Lower lobe of right lung (tissue), 2 donors: ENCODE measurements around the gene WDFY2. TPM values are rescaled to one million over a fixed set of nuclear protein-coding genes. Genes with fewer than 3 reads are reported as not detected.

Source experiments
- ATAC-seq, 2 donors: fragments of 200-7000 bp; cut with Tn5 transposase; one replicate each; pipeline ENCODE4 v1.9.1; 2020 to 2022; ENCODE audit warnings: mild to moderate bottlenecking in 2 of 2, moderate library complexity in 2 of 2
- DNase-seq: peaks from one replicate; pipeline ENCODE4 v3.0.0-alpha.2; 2020
- H3K27ac ChIP-seq: fragments of 200-600 bp; one replicate; pipeline ENCODE4 v1.8.0; 2022
- H3K27me3 ChIP-seq: fragments of 200-600 bp; one replicate; pipeline ENCODE4 v1.8.0; 2022; ENCODE audit warnings: low read depth
- H3K36me3 ChIP-seq: fragments of 200-600 bp; one replicate; pipeline ENCODE4 v1.8.0; 2022; ENCODE audit warnings: mild to moderate bottlenecking
- H3K4me1 ChIP-seq: fragments of 200-600 bp; one replicate; pipeline ENCODE4 v1.8.0; 2022
- H3K4me3 ChIP-seq: fragments of 200-600 bp; one replicate; pipeline ENCODE4 v1.8.0; 2022; ENCODE audit warnings: mild to moderate bottlenecking
- H3K9me3 ChIP-seq: fragments of 200-600 bp; one replicate; pipeline ENCODE4 v1.8.0; 2022
- CTCF ChIP-seq: fragments of 200-600 bp; IDR thresholded peaks from one replicate; pipeline ENCODE4 v1.8.0; 2022; ENCODE audit warnings: antibody characterized with exemption, mild to moderate bottlenecking
- intact Hi-C: fragments of 100-400 bp; cut with DNase I; formaldehyde crosslinking; loops from one replicate; pipeline ENCODE4 v1.11.0; 2022
- total RNA-seq: library from RNA; stranded (reverse); fragmentation: NEBNext Ultra II Directional; extraction: Animal tissue kit (Norgen Biotek cat#: 25700); gene quantifications from one replicate; pipeline ENCODE4 v1.2.1, GENCODE V29; 2021
- donor health status: DM: no; HTN: yes; CAD: no; lungs with severe emphysema.

The WDFY2 gene
- total RNA-seq, 1 donor from 2014 or later: 16.6 TPM

- no peaks in the 10 kb centered on the region for H3K9me3 ChIP-seq
- H3K4me1 ChIP-seq: peaks cover 9% of the 10 kb centered on the region
- H3K27me3 ChIP-seq: no peaks in the 10 kb centered on the region
- ATAC-seq: no peak
- no peaks in the 10 kb centered on the region for H3K36me3 ChIP-seq
- intact Hi-C loops: no loop called here
- no peak overlapping the region for H3K4me3 ChIP-seq
- DNase-seq: no peak
- no peak for TF ChIP-seq CTCF
- H3K27ac ChIP-seq: no peak overlapping the region
These were observed 224.5 kb downstream of the WDFY2 start for GRCh38 chr13:51808811-51809210.

GRCh38 chr13:51811046-51811445 lies 226.8 kb downstream of the WDFY2 start:
- Histone ChIP-seq H3K4me3 (no peak overlapping the region), H3K27ac (no peak overlapping the region), H3K27me3 (no peaks in the 10 kb centered on the region), H3K36me3 (no peaks in the 10 kb centered on the region), H3K4me1 (peaks cover 13% of the 10 kb centered on the region), H3K9me3 (no peaks in the 10 kb centered on the region)
- DNase-seq (no peak), ATAC-seq (no peak)
- TF ChIP-seq CTCF: no peak
- intact Hi-C loops: no loop called here

- Histone ChIP-seq H3K27ac (no peak overlapping the region), H3K9me3 (no peaks in the 10 kb centered on the region), H3K36me3 (no peaks in the 10 kb centered on the region), H3K27me3 (no peaks in the 10 kb centered on the region), H3K4me3 (no peak overlapping the region), H3K4me1 (peaks cover 13% of the 10 kb centered on the region)
- DNase-seq (no peak), ATAC-seq (no peak)
- no peak for TF ChIP-seq CTCF
- intact Hi-C loops: no loop called here
These were observed 227.7 kb downstream of the WDFY2 start for GRCh38 chr13:51811920-51812451.

GRCh38 chr13:51814071-51814470 lies 229.8 kb downstream of the WDFY2 start:
- intact Hi-C loops: no loop called here
- H3K27me3 ChIP-seq: no peaks in the 10 kb centered on the region
- no peak overlapping the region for H3K27ac ChIP-seq
- peaks cover 13% of the 10 kb centered on the region for H3K4me1 ChIP-seq
- H3K9me3 ChIP-seq: no peaks in the 10 kb centered on the region
- DNase-seq (no peak), ATAC-seq (no peak)
- H3K36me3 ChIP-seq: no peaks in the 10 kb centered on the region
- no peak for TF ChIP-seq CTCF
- H3K4me3 ChIP-seq: no peak overlapping the region

- Histone ChIP-seq H3K9me3 (no peaks in the 10 kb centered on the region), H3K4me3 (peak overlapping the region; percentile 38), H3K36me3 (no peaks in the 10 kb centered on the region), H3K4me1 (peaks cover 13% of the 10 kb centered on the region), H3K27me3 (no peaks in the 10 kb centered on the region), H3K27ac (no peak overlapping the region)
- DNase-seq (no peak), ATAC-seq (peak; percentile 82 to 93)
- intact Hi-C loops: no loop called here
- peak; percentile 86 for TF ChIP-seq CTCF
These were observed 230.8 kb downstream of the WDFY2 start for GRCh38 chr13:51814825-51815650.
